Activated gamma-delta T cell (primary cell): ENCODE data around the gene SMLR1.

Source experiments
- DNase-seq: peaks from one replicate; lab custom pipeline; 2025; lab: John Stamatoyannopoulos, UW

The SMLR1 gene

DNA sequence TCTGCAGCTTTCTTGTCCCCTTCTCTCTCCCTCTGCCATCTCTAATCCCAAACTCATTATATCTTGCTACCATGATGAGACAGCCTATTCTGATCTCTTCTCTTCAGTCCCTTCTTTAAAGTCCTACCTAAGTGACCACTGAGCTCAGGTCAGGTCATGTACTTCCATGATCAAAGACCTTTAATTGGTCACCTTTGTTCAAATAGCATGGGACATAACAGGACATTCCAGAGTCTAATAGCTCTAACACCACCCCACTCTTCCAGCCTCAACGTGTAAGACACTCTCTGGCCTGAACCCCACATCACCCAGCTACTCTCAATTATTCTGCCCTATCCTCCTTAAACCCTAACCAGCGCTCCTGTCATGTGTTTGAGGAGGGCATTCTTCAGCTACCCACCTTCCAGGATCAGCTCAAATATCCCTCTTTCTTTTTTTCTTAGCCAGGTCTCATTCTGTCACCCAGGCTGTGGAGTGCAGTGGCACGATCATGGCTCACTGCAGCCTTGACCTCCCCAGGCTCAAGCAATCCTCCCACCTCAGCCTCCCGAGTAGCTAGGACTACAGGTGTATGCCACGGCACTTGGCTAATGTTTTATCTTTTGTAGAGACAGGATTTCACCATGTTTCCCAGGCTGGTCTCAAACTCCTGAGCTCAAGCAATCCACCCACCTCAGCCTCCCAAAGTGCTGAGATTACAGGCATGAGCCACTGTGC lies 2.1 kb upstream of the SMLR1 start:
- DNase-seq: no peak

GRCh38 chr6:130825772-130826441 lies 1.3 kb upstream of the SMLR1 start:
- no peak for DNase-seq

DNA sequence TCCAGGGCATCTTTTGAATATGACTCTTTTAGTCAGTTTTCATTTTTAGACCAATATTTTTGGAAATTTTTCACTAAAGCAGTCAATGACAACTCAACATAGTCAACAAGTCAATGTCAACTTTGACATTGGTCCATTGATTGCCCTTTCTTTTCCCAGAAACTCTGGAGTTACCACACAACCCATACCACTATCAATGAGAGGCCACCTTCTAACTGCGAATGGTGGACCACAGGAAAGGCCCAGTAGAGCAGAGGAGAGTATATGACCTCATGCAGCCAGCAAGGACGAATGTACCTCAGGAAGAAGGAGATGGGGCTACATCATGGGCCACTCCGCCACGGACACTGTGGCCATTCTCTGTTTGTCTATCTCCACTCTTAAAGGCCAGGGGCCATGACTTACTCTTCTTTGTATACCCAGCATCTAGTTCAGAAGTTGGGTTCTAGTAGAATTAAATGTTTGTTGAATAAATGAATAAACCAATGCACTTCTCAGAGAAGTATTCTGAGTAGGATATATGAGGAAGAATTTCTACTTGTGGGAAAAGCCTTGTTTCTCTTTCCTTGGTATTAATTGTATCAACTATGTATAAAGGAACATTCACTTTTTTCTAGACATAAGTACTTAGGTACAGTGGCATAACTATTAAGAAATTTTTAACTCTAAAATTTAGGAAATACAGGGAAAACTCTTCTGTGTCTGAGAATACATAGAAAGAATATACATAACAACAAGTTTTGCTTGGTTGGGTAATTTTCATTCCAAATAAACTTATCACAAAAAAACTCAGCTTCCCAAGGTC lies 562 bp upstream of the SMLR1 start:
- no peak for DNase-seq

- no peak for DNase-seq
Observed at GRCh38 chr6:130829333-130829910, 2.2 kb downstream of the SMLR1 start.

DNA sequence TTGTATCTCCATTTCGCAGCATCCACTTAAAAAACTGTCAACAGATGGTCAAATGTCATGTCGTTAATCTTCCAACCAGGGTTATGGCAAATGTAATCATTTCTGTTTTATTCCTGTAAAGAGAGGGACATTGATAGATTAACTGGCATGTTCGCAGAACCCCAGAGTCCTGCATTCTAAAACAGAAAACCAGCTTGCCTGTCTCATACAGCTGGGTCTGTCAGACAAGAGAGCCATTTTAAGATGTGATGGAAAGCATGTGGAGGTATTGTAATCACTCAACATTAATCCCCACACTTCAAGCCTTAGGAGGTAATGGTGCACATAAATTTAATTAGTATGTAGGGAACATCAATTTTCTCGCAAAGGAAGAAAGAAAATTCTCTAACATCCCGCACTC lies 4.4 kb downstream of the SMLR1 start:
- no peak for DNase-seq

DNA sequence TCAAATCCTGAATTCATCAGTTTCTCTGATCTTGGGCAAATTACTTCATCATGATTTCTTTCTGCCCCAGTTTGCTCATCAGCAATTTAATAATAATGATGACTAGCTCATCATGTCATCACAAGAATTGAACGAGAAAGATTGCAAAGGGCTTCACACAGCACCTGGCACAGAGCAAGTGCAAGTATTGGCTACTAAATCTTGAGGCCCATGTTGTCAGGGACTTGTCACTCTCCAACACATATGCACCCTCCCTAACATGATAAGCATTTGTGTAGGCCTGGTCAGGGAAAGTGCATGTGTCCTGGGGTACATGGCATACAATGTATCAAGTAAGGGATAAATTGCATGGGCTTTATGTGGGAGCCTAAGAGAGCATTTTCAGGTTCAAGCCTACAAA lies 6.4 kb downstream of the SMLR1 start:
- DNase-seq: no peak

- no peak for DNase-seq
Observed at GRCh38 chr6:130834482-130835251, 7.5 kb downstream of the SMLR1 start.

GRCh38 chr6:130836055-130836640 lies 8.9 kb downstream of the SMLR1 start:
- DNase-seq: no peak

- no peak for DNase-seq
Observed at GRCh38 chr6:130837067-130837466, 9.9 kb downstream of the SMLR1 start.

GRCh38 chr6:130838250-130838860 lies 11.1 kb downstream of the SMLR1 start:
- DNase-seq: no peak

- DNase-seq: no peak
Observed at GRCh38 chr6:130838951-130839350, 11.7 kb downstream of the SMLR1 start.

DNA sequence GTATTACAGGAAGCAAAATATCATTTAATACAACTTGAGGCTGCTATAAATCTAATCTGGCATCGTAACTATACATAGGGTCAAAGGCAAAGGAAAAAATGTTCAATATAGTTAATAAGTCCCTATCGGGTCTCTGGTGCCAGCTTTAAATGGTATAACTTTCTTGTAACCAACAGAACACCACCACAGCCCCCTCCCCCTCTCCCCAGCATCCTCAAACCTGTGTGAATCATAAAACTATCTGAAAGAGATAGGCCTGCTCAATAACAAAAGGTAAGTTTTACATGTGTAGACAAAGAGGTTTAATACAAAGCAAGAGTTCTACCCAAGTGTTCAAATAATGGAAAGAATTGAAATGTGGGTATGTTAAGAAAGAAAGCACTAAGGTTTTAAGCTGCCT lies 12.2 kb downstream of the SMLR1 start:
- DNase-seq: no peak

GRCh38 chr6:130840050-130840449 lies 12.8 kb downstream of the SMLR1 start:
- no peak for DNase-seq

GRCh38 chr6:130841128-130841728 lies 14.0 kb downstream of the SMLR1 start:
- no peak for DNase-seq

DNA sequence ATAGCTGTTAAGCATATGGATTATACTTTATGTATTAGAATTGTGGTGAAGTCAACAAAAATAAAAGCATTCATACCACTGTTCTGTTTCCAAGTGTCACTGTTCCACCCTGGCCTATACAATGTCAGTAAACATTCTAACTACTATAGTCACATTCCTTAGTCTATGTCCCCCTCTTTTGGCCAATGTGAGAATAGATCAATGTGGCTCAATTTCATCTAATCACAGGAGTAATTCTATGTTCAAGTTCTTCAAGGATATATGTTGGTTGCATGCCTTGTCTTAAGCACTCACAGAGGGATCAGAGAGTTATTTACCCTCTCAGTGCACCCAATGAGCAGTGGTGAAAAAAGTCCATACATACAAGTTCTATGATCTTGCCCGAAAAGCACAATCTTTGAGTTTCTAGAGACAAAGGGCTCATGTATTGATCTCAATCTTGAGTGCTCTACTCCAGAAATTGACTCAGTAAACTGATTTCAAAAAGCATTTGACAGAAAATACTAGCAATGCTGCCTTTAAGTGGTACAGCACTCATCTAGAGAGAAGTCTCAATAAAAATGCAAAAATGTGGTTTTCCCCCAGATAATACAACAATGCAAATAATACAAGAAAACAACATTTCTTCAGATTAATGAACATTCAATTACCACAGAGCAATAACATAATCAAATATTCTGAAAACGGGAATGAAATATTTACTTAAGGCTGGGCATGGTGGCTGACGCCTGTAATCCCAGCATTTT lies 16.5 kb downstream of the SMLR1 start:
- no peak for DNase-seq

GRCh38 chr6:130846501-130846900 lies 19.3 kb downstream of the SMLR1 start:
- no peak for DNase-seq

DNA sequence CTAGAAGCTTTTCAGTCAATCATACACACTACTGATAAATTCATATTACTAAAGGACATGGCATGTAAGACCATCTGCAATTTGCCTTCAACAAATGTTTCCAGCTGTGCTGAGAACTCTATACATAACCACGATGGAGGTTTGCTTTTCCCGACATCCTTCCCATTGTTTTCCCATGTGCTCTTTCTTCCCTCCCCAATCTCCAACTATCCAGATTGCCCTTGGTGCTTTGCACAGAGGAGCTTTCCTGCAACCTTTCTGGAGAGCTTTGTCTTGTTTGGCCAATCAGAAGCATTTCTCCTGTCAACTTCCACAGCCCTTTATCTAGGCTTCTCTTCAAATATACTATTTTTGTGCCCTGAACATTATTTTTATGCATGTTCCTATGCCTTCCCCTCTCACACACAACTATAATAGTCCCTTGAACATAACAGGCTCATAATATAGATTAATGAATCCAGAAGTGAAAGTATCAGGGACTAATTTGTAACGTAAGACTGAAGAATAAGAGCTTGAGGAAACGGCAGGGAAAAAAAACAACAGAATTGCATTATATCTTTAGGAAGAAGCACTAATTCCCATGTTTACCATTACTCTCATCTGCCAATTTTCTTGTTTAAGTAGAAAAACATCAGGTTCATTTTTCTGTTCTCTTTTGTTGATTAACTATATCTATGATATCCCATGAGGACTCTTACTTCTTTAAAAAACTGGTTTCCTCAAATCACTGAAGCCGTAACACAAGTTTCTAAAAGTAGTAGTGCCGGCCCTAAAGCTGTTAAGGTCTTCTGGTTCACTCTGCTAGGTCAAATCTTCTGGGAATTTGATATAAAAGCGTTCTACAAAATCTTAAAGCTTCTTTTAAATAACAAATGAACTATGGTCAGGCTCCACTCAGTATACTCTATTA lies 20.1 kb downstream of the SMLR1 start:
- DNase-seq: no peak

DNA sequence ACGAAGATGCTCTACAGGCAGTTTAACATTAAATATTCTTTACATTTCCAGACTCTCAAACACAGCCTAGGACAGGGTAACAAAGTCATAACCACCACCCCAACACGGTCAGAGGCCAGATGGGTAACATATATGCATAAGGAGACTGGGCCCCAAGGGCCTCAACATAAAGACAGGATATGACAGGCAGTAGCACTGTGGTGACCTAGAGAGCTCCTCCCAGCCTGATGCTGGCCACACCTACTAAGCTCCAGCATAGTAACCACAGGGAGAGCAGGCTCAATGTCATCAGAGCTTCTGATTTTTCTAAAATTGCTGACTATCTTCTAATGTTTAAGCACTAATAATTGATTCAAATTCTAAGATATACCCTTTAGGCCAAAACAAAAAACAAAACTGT lies 21.7 kb downstream of the SMLR1 start:
- DNase-seq: no peak

DNA sequence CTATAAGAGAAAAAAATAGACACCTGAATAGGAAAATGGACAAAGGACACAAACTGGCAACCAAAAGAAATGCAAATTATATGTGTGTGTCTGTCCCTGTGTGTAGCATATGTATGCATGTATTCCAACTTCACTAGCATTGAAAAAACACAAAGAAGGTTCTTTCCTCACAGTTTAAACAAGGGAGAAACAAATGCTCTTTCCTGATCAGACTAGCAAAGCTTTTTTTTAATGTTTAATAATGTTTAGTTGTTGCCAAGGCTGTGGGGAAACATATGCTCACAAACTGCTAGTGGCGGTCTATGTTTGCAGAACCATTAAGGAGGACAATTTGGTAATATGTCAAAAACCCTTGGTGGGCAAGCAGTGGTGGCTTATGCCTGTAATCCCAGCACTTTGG lies 22.4 kb downstream of the SMLR1 start:
- no peak for DNase-seq
